Measurements from ENCODE around the gene ACIN1.
"Not testable (repeated sequence)": the region's sequence is repeated elsewhere in the genome, so short reads cannot be mapped to it uniquely, and the experiment has no call there.

Gene ACIN1

DNA sequence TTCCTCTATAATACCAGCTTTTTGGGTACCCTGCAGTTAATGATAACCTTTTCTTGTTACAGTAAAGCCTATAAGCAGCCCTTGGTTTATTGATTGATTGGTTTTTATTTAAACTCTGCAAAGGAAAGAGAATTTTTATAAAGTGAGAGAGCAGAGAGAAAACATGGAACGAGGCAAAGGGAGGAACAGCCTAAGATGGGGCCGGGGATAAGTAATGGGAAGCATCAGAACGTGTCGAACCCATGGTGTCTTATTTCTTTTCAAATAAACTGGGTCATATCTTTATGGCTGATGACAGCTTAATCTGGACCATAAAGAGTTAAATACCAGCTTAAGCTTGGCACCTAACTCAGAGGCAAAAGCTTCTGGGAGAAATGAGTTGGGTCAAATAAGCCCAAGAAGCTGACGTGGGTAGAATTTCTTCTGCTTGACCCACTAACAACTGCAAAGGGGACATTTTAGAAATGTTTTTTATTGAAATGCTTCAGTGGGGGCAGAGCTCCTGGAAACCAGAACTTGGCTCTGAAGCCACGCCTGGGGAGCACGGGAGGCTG lies 73.0 kb downstream of the ACIN1 start:
- H3K4me3 ChIP-seq (ENCODE audit: low read length): no peak overlapping the region
- H3K27me3 ChIP-seq (ENCODE audit: control insufficient read depth, insufficient read depth, low read length): no peaks in the 10 kb centered on the region
- H3K9ac ChIP-seq (ENCODE audit: low read length): no peak overlapping the region
- H3K36me3 ChIP-seq (ENCODE audit: control insufficient read depth, insufficient read depth, low read length): peaks cover 7% of the 10 kb centered on the region
- no peaks in the 10 kb centered on the region for H3K9me3 ChIP-seq (ENCODE audit: control insufficient read depth, low read length)
- H3K4me1 ChIP-seq (ENCODE audit: control insufficient read depth, insufficient read depth, low read length): no peaks in the 10 kb centered on the region

DNA sequence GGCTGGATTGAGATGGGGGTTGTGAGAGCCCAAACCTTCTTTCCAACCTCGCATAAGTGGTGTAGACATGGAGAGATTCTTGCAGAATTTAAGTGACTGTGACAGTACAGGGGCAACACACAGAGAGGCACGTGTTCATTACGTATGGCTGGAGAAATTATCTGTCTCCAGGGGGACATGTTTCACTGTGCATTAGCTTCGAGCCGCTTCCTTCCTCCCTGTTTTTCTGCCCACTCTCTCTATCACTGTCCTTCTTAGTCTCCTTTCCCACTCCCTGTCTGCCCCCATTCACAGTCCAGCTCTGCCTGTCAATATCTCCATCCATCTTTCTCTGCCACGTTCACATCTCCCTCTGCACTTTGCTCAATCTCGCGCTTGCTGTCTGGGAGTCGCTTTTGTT lies 73.5 kb downstream of the ACIN1 start:
- H3K36me3 ChIP-seq (ENCODE audit: control insufficient read depth, insufficient read depth, low read length): peaks cover 7% of the 10 kb centered on the region
- no peaks in the 10 kb centered on the region for H3K27me3 ChIP-seq (ENCODE audit: control insufficient read depth, insufficient read depth, low read length)
- H3K4me1 ChIP-seq (ENCODE audit: control insufficient read depth, insufficient read depth, low read length): no peaks in the 10 kb centered on the region
- H3K9me3 ChIP-seq (ENCODE audit: control insufficient read depth, low read length): no peaks in the 10 kb centered on the region
- no peak overlapping the region for H3K9ac ChIP-seq (ENCODE audit: low read length)
- H3K4me3 ChIP-seq (ENCODE audit: low read length): no peak overlapping the region

DNA sequence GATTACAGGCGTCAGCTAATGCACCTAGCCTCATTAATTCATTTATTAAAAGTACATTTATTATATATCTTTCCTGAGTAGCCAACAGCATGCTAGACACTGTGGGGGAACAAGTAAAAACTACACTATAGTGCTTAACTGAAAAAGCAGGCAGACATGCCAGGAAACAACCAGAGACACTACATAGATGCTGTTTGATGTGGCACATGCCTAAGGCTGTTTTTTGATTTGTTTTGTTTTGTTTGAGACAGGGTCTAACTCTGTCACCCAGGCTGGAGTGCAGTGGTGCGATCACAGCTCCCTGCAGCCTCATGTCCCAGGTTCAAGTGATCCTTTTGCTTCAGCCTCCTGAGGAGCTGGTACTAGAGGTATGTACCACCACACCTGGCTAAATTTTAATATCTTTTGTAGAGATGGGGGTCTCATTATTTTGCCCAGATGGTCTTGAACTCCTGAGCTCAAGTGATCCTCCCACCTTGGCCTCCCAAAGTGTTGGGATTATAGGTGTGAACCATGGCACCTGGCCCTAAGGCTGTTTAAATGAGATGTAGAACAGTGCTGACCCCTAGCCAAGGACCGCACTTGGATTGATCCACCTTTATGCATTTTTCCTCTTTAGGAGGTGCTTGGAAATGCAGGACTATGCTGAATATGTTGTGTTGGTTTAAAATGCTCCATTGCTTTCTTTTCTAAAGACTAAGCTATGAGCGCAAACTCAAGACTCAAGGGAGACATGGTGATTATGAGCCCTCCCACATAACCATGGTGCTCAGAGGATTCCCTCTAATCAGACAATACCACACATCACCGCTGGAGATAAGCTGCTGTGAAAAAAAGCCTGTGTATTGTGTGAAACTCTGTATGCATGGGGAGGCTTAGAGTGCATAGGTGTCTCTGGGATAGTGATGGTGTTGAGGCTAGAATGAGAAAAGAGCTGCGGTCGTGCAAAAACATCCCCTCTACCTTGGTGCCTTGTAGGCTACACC lies 74.5 kb downstream of the ACIN1 start:
- no peaks in the 10 kb centered on the region for H3K4me1 ChIP-seq (ENCODE audit: control insufficient read depth, insufficient read depth, low read length)
- peaks cover 4% of the 10 kb centered on the region for H3K36me3 ChIP-seq (ENCODE audit: control insufficient read depth, insufficient read depth, low read length)
- no peak overlapping the region for H3K4me3 ChIP-seq (ENCODE audit: low read length)
- H3K9ac ChIP-seq (ENCODE audit: low read length): no peak overlapping the region
- H3K9me3 ChIP-seq (ENCODE audit: control insufficient read depth, low read length): no peaks in the 10 kb centered on the region
- H3K27me3 ChIP-seq (ENCODE audit: control insufficient read depth, insufficient read depth, low read length): no peaks in the 10 kb centered on the region

DNA sequence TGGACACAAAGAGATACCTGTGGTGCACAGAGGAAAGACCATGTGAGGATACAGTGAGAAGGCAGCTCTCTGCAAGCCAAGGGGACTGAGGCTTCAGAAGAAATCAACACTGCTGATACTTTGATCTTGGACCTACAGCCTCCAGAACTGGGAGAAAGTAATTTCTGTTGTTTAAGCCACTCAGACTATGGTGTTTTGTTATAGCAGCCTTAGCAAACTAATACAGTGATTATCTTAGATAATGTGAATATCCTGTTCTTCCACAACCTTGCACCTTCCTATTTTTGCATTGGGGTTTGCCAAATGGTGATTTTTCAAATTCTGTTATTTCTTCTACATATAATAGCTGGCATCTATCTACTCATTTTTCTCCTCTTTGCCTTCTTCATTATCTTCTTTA lies 76.8 kb downstream of the ACIN1 start:
- H3K9ac ChIP-seq (ENCODE audit: low read length): no peak overlapping the region
- H3K27me3 ChIP-seq (ENCODE audit: control insufficient read depth, insufficient read depth, low read length): no peaks in the 10 kb centered on the region
- H3K36me3 ChIP-seq (ENCODE audit: control insufficient read depth, insufficient read depth, low read length): no peaks in the 10 kb centered on the region
- H3K9me3 ChIP-seq (ENCODE audit: control insufficient read depth, low read length): no peaks in the 10 kb centered on the region
- H3K4me1 ChIP-seq (ENCODE audit: control insufficient read depth, insufficient read depth, low read length): no peaks in the 10 kb centered on the region
- H3K4me3 ChIP-seq (ENCODE audit: low read length): no peak overlapping the region

DNA sequence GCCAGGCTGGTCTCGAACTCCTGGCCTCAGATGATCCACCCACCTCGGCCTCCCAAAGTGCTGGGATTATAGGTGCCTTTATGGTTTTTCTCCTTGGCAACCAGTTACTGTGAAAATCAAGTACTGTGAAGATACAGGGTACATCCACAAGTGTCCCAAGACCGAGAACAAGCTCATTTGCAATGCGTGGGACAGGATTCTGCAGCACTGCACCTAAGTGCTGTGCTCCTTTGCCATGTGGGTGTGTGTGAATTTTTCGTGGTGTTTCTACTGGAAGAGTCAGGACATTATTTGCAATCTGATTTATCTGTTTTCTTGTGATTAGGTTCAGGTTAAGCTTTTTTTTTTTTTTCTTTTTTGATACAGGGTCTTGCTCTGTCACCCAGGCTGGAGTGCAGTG lies 77.8 kb downstream of the ACIN1 start:
- H3K9me3 ChIP-seq (ENCODE audit: control insufficient read depth, low read length): no peaks in the 10 kb centered on the region
- H3K36me3 ChIP-seq (ENCODE audit: control insufficient read depth, insufficient read depth, low read length): no peaks in the 10 kb centered on the region
- no peaks in the 10 kb centered on the region for H3K27me3 ChIP-seq (ENCODE audit: control insufficient read depth, insufficient read depth, low read length)
- H3K4me1 ChIP-seq (ENCODE audit: control insufficient read depth, insufficient read depth, low read length): no peaks in the 10 kb centered on the region
- no peak overlapping the region for H3K9ac ChIP-seq (ENCODE audit: low read length)
- no peak overlapping the region for H3K4me3 ChIP-seq (ENCODE audit: low read length)

DNA sequence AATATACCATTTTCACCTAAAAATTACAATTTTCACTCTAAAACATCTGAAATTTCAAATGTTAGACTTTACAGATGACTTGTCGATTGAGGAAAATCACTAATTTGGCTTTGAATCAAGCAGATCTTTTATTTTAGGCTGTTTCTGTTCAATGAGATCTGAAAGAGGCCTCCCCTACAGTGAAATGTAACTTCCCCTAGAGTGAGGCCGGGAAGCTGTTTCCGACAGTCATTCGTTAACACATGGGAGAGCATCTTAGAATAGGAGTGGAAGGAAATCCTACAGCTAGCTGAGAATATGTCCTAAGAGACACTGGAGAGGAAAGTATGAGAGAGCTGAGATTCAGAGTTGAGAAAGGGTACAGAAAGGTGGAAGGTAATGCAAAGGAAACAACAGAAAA lies 79.3 kb downstream of the ACIN1 start:
- no peaks in the 10 kb centered on the region for H3K4me1 ChIP-seq (ENCODE audit: control insufficient read depth, insufficient read depth, low read length)
- H3K9me3 ChIP-seq (ENCODE audit: control insufficient read depth, low read length): no peaks in the 10 kb centered on the region
- H3K9ac ChIP-seq (ENCODE audit: low read length): no peak overlapping the region
- no peaks in the 10 kb centered on the region for H3K27me3 ChIP-seq (ENCODE audit: control insufficient read depth, insufficient read depth, low read length)
- H3K36me3 ChIP-seq (ENCODE audit: control insufficient read depth, insufficient read depth, low read length): no peaks in the 10 kb centered on the region
- no peak overlapping the region for H3K4me3 ChIP-seq (ENCODE audit: low read length)

DNA sequence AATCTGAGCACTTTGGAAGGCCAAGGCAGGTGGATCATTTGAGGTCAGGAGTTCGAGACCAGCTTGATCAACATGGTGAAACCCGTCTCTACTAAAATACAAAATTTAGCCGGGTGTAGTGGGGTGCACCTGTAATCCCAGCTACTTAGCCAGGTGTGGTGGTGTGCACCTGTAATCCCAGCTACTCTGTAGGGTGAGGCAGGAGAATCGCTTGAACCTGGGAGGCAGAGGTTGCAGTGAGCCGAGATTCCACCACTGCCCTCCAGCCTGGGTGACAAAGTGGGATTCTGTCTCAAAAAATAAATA lies 81.2 kb downstream of the ACIN1 start:
- H3K27me3 ChIP-seq (ENCODE audit: control insufficient read depth, insufficient read depth, low read length); H3K4me1 ChIP-seq (ENCODE audit: control insufficient read depth, insufficient read depth, low read length); H3K36me3 ChIP-seq (ENCODE audit: control insufficient read depth, insufficient read depth, low read length); H3K4me3 ChIP-seq (ENCODE audit: low read length); H3K9me3 ChIP-seq (ENCODE audit: control insufficient read depth, low read length); H3K9ac ChIP-seq (ENCODE audit: low read length): not testable (repeated sequence)

DNA sequence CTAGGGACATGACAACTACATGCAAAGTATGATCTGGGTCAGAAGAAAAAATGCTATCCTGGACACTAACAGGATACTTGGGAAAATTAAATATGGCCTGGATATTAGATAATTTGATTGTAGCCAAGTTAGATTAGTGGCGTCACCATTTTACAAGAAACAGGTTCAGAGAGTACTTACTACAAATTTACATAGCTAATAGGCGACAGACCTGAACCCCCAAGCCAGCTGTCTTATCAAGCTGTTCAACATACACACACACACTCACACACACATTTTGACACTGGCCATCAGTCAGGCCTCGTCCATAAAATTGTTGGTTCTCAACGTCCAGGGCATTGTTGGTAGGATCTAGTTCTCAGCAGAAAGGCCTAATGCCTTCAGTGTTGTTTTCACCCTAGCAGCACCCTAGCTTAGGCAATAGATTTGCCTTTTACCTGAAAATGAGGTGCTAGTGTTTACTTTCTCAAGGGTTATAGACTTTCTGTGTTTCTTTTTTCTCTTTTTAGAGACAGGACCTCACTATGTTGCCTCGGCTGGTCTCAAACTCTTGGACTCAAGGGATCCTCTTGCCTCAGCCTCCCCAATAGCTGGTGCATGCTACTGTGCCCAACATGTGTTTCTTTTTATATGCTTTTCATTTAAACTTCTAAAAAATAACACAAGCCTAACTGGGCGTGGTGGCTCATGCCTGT lies 81.7 kb downstream of the ACIN1 start:
- H3K36me3 ChIP-seq (ENCODE audit: control insufficient read depth, insufficient read depth, low read length): no peaks in the 10 kb centered on the region
- H3K27me3 ChIP-seq (ENCODE audit: control insufficient read depth, insufficient read depth, low read length): no peaks in the 10 kb centered on the region
- H3K9ac ChIP-seq (ENCODE audit: low read length): no peak overlapping the region
- H3K9me3 ChIP-seq (ENCODE audit: control insufficient read depth, low read length): no peaks in the 10 kb centered on the region
- peaks cover 4% of the 10 kb centered on the region for H3K4me1 ChIP-seq (ENCODE audit: control insufficient read depth, insufficient read depth, low read length)
- H3K4me3 ChIP-seq (ENCODE audit: low read length): no peak overlapping the region

DNA sequence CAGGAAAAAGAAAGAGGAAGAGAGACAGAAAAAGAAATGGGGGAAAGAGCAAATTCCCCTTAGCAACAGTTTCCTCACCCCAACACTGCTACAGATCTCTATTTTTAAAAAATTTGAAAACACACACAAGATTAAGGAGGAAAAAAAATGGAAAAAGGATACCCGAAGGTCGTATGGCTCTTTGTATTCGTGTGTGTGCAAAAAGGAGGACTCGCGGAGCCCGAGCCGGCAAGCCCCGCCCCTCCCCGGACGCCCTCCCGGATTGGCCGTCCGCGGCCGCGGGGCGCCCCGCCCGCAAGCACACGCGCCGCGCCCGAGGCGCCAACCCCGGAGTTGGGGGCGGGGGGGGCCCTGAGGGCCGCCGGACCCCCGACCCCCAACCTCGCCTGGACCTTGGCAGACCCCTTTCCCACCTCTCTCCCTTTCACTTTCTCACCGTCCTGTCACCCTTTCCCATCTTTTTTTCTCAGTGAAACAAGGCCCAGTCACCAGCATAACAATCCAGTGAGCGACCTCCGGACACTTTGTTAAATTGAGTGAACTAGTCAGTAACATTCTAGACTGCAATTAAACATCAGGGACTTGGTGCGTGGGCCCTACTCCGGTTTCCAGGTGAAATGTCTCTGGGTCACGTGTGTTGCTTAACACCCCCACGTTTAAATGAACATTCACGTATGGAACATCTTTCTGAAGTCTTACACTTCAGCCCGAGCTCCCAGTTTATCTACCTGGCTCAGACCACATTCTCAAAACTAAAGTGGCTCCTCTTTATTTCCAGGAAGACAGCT lies 84.8 kb downstream of the ACIN1 start, which contains the start of gene C14orf93:
Gene C14orf93, minus strand, starts transcription at position 205 of the 788 bp plus-strand sequence. CDS start 11,120 bp downstream, outside the sequence.
- Histone ChIP-seq H3K27me3 (ENCODE audit: control insufficient read depth, insufficient read depth, low read length) (no peaks in the 10 kb centered on the region), H3K36me3 (ENCODE audit: control insufficient read depth, insufficient read depth, low read length) (no peaks in the 10 kb centered on the region), H3K4me3 (ENCODE audit: low read length) (peak within 1 kb of the TSS; percentile 73), H3K4me1 (ENCODE audit: control insufficient read depth, insufficient read depth, low read length) (peaks cover 11% of the 10 kb centered on the region), H3K9ac (ENCODE audit: low read length) (peak within 1 kb of the TSS; percentile 75), H3K9me3 (ENCODE audit: control insufficient read depth, low read length) (no peaks in the 10 kb centered on the region)

DNA sequence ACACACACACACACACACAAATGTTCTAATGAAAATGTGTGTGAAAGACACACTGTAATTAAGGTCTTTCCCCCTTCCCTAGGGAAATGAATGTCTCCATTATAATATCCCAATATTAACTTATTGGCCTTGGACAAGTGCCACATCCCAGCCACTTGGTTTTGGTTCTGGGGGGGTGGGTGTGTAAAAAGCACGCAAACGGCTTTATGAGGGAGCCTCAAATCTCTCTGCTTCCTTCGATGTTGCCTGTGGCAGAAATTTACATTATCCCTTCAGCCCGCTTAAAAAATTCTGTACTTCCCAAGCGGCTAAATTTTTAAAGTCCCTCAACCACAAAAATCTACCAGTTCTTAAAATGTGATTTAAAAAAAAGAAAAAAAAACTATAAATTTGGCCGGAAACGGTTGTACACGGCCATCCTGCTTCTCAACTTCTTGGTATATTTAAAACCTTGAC lies 85.4 kb downstream of the ACIN1 start:
- H3K4me3 ChIP-seq (ENCODE audit: low read length): peak overlapping the region; percentile 73
- no peaks in the 10 kb centered on the region for H3K9me3 ChIP-seq (ENCODE audit: control insufficient read depth, low read length)
- peak overlapping the region; percentile 75 for H3K9ac ChIP-seq (ENCODE audit: low read length)
- peaks cover 11% of the 10 kb centered on the region for H3K4me1 ChIP-seq (ENCODE audit: control insufficient read depth, insufficient read depth, low read length)
- H3K27me3 ChIP-seq (ENCODE audit: control insufficient read depth, insufficient read depth, low read length): no peaks in the 10 kb centered on the region
- H3K36me3 ChIP-seq (ENCODE audit: control insufficient read depth, insufficient read depth, low read length): no peaks in the 10 kb centered on the region

DNA sequence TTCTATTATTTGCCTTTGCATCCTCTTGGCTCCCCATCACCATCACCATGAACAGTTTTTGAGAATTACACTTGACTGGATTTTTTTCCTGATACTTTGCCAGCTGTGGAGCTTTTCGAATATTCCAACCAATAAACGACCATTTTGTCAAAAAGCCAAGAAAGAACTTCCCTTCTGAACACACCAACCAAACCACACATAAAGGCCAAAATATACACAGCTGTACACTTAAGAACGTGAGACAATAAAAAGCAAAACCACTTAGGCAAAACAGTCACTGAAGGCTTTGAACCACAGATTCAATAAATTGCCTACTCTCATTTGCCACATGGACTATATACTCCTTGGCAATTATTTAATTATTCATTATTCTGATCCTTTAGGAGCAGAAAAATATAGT lies 86.1 kb downstream of the ACIN1 start:
- no peak overlapping the region for H3K4me3 ChIP-seq (ENCODE audit: low read length)
- no peak overlapping the region for H3K9ac ChIP-seq (ENCODE audit: low read length)
- H3K4me1 ChIP-seq (ENCODE audit: control insufficient read depth, insufficient read depth, low read length): peaks cover 11% of the 10 kb centered on the region
- no peaks in the 10 kb centered on the region for H3K9me3 ChIP-seq (ENCODE audit: control insufficient read depth, low read length)
- H3K36me3 ChIP-seq (ENCODE audit: control insufficient read depth, insufficient read depth, low read length): no peaks in the 10 kb centered on the region
- no peaks in the 10 kb centered on the region for H3K27me3 ChIP-seq (ENCODE audit: control insufficient read depth, insufficient read depth, low read length)

All from mucosa of stomach (tissue), 1 donor.